Liver (tissue), 3 donors: ENCODE measurements around the gene IRAK4.

Experiments
- EGR1 ChIP-seq, 2 donors: IDR thresholded peaks; 2 replicates each; pipeline ENCODE4 v1.6.1; 2016 to 2018; ENCODE audit warnings: antibody characterized with exemption in 2 of 2, low read depth in 2 of 2
- GABPA ChIP-seq, 2 donors: IDR thresholded peaks in 1 of 2; conservative IDR thresholded peaks in 1 of 2; 2 replicates each; pipeline ENCODE4 v1.6.1; 2016; ENCODE audit warnings: antibody characterized with exemption in 2 of 2, mild to moderate bottlenecking in 1 of 2, moderate library complexity in 1 of 2
- HNF4G ChIP-seq: IDR thresholded peaks from 2 replicates; pipeline ENCODE4 v1.6.1; 2016; ENCODE audit warnings: antibody characterized with exemption
- JUND ChIP-seq, 2 donors: IDR thresholded peaks; 2 replicates each; pipeline ENCODE4 v1.6.1; 2016; ENCODE audit warnings: antibody characterized with exemption in 2 of 2
- NR2F2 ChIP-seq: IDR thresholded peaks from 2 replicates; pipeline ENCODE4 v1.6.1; 2016; ENCODE audit warnings: antibody characterized with exemption
- RAD21 ChIP-seq, 2 donors: IDR thresholded peaks; 2 replicates each; pipeline ENCODE4 v1.6.1; 2016; ENCODE audit warnings: antibody characterized with exemption in 2 of 2, mild to moderate bottlenecking in 2 of 2
- SP1 ChIP-seq: IDR thresholded peaks from 2 replicates; pipeline ENCODE4 v1.6.1; 2018; ENCODE audit warnings: antibody characterized with exemption, mild to moderate bottlenecking
- TAF1 ChIP-seq: conservative IDR thresholded peaks from 2 replicates; pipeline ENCODE4 v1.6.1; 2016; ENCODE audit warnings: antibody characterized with exemption, mild to moderate bottlenecking
- YY1 ChIP-seq: IDR thresholded peaks from 2 replicates; pipeline ENCODE4 v1.6.1; 2016; ENCODE audit warnings: antibody characterized with exemption, mild to moderate bottlenecking
- TF ChIP-seq, protein P1 (sequence below): fragments of 150-350 bp; IDR thresholded peaks from 2 replicates; pipeline ENCODE4 v1.5.1; 2017; ENCODE audit warnings: improper control_type of control experiment, low read depth, low read length; ENCODE audit not compliant: missing input control
- TF ChIP-seq, protein P2 (sequence below): IDR thresholded peaks from 2 replicates; pipeline ENCODE4 v1.6.1; 2016; ENCODE audit warnings: antibody characterized with exemption, mild to moderate bottlenecking
- TF ChIP-seq, protein P3 (sequence below): IDR thresholded peaks from 2 replicates; pipeline ENCODE4 v1.6.1; 2016; ENCODE audit warnings: antibody characterized with exemption
- TF ChIP-seq, protein P4 (sequence below): IDR thresholded peaks from 2 replicates; pipeline ENCODE4 v1.6.1; 2016; ENCODE audit warnings: antibody characterized with exemption
- donor health status: healthy.
- donor health status: healthy.

DNA sequence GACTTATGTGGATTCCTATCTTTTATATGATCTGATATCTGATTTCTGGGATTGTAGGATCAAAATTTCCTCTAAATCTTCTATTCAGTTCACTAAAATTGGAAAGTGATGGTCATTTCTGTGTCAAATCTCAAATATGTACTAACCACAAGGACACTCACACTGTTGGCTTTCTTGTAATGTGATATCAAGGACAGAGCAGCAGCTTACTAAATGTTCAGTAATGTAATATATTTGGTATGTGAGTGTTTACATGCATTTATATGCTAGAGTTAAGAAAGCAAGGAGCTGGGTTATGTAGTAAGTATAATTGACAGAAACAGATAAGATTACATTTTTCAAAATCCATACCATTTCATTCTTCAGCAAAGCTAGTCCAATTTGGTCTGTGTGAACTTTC, 16.6 kb upstream of the IRAK4 start:
- TF ChIP-seq YY1 (no peak), RAD21 (IDR thresholded peaks at IDR 0.05) (no peak), TAF1 (no peak), NR2F2 (no peak), JUND (IDR thresholded peaks at IDR 0.05) (no peak), SP1 (no peak), EGR1 (IDR thresholded peaks at IDR 0.05; ENCODE audit: low read depth in 2 of 2) (no peak), HNF4G (no peak), GABPA (IDR thresholded peaks at IDR 0.05 in 1 of 2, conservative IDR thresholded peaks at IDR 0.05 in 1 of 2) (no peak)
- TF ChIP-seq, protein P1, sequence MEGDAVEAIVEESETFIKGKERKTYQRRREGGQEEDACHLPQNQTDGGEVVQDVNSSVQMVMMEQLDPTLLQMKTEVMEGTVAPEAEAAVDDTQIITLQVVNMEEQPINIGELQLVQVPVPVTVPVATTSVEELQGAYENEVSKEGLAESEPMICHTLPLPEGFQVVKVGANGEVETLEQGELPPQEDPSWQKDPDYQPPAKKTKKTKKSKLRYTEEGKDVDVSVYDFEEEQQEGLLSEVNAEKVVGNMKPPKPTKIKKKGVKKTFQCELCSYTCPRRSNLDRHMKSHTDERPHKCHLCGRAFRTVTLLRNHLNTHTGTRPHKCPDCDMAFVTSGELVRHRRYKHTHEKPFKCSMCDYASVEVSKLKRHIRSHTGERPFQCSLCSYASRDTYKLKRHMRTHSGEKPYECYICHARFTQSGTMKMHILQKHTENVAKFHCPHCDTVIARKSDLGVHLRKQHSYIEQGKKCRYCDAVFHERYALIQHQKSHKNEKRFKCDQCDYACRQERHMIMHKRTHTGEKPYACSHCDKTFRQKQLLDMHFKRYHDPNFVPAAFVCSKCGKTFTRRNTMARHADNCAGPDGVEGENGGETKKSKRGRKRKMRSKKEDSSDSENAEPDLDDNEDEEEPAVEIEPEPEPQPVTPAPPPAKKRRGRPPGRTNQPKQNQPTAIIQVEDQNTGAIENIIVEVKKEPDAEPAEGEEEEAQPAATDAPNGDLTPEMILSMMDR: no peak
- TF ChIP-seq, protein P2, sequence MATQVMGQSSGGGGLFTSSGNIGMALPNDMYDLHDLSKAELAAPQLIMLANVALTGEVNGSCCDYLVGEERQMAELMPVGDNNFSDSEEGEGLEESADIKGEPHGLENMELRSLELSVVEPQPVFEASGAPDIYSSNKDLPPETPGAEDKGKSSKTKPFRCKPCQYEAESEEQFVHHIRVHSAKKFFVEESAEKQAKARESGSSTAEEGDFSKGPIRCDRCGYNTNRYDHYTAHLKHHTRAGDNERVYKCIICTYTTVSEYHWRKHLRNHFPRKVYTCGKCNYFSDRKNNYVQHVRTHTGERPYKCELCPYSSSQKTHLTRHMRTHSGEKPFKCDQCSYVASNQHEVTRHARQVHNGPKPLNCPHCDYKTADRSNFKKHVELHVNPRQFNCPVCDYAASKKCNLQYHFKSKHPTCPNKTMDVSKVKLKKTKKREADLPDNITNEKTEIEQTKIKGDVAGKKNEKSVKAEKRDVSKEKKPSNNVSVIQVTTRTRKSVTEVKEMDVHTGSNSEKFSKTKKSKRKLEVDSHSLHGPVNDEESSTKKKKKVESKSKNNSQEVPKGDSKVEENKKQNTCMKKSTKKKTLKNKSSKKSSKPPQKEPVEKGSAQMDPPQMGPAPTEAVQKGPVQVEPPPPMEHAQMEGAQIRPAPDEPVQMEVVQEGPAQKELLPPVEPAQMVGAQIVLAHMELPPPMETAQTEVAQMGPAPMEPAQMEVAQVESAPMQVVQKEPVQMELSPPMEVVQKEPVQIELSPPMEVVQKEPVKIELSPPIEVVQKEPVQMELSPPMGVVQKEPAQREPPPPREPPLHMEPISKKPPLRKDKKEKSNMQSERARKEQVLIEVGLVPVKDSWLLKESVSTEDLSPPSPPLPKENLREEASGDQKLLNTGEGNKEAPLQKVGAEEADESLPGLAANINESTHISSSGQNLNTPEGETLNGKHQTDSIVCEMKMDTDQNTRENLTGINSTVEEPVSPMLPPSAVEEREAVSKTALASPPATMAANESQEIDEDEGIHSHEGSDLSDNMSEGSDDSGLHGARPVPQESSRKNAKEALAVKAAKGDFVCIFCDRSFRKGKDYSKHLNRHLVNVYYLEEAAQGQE: no peak
- TF ChIP-seq, protein P3, sequence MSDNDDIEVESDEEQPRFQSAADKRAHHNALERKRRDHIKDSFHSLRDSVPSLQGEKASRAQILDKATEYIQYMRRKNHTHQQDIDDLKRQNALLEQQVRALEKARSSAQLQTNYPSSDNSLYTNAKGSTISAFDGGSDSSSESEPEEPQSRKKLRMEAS: no peak
- TF ChIP-seq, protein P4, sequence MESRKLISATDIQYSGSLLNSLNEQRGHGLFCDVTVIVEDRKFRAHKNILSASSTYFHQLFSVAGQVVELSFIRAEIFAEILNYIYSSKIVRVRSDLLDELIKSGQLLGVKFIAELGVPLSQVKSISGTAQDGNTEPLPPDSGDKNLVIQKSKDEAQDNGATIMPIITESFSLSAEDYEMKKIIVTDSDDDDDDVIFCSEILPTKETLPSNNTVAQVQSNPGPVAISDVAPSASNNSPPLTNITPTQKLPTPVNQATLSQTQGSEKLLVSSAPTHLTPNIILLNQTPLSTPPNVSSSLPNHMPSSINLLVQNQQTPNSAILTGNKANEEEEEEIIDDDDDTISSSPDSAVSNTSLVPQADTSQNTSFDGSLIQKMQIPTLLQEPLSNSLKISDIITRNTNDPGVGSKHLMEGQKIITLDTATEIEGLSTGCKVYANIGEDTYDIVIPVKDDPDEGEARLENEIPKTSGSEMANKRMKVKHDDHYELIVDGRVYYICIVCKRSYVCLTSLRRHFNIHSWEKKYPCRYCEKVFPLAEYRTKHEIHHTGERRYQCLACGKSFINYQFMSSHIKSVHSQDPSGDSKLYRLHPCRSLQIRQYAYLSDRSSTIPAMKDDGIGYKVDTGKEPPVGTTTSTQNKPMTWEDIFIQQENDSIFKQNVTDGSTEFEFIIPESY: no peak
